ENCODE results near the gene VGF. TPM values are rescaled to one million over a fixed set of nuclear protein-coding genes. Genes with fewer than 3 reads are reported as not detected.

VGF gene
- total RNA-seq, 4 donors from 2014 or later, result 1.3 to 2.3 TPM; not detected in 2

DNA sequence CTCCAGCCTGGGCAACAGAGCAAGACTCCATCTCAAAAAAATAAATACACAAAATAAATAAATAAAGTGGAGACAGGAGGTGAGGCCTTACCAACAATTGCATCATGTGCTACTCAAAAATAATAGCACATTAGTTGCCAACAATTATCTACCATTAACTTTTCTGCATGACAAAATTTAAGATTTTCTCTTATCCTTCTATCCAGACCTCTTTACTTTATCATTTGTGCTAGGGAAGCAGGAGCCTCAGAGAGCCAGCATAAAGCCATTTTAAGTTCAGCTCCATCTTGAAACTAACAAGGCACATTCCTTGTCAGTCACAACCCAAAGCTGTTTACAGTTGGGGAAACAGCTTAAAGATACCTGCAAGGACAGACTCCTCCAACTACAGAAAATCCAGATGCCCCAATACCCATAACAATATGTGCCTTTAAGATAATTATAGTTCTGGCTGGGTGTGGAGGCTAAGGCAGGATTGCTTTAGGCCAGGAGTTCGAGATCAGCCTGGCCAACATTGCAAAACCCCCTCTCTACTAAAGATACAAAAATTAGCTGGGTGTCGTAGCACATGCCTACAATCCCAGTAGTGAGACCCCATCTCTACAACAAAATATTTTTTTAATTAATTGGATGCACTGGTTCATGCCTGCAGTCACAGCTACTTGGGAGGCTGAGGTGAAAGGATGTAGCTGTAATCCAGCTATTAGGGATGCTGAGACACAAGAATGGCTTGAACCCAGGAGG lies 13.3 kb downstream of the VGF start:
- no peak for DNase-seq
- no peaks in the 10 kb centered on the region for H3K9me3 ChIP-seq
- intact Hi-C loops (cut with DNase I), result no loop called here
- H3K27me3 ChIP-seq, result no peaks in the 10 kb centered on the region
- WGBS, 2 donors, result 84 to 91% methylated on average over 2 of the region's 2 CpGs
- no peak overlapping the region for H3K4me3 ChIP-seq (replicated peaks in 1 of 3)
- peaks cover 7 to 8% of the 10 kb centered on the region in 2 donors for H3K4me1 ChIP-seq
- H3K36me3 ChIP-seq, result no peaks in the 10 kb centered on the region
- H3K27ac ChIP-seq, result no peak overlapping the region
- TF ChIP-seq, protein P1, sequence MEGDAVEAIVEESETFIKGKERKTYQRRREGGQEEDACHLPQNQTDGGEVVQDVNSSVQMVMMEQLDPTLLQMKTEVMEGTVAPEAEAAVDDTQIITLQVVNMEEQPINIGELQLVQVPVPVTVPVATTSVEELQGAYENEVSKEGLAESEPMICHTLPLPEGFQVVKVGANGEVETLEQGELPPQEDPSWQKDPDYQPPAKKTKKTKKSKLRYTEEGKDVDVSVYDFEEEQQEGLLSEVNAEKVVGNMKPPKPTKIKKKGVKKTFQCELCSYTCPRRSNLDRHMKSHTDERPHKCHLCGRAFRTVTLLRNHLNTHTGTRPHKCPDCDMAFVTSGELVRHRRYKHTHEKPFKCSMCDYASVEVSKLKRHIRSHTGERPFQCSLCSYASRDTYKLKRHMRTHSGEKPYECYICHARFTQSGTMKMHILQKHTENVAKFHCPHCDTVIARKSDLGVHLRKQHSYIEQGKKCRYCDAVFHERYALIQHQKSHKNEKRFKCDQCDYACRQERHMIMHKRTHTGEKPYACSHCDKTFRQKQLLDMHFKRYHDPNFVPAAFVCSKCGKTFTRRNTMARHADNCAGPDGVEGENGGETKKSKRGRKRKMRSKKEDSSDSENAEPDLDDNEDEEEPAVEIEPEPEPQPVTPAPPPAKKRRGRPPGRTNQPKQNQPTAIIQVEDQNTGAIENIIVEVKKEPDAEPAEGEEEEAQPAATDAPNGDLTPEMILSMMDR (IDR thresholded peaks at IDR 0.05), result no peak
- TF ChIP-seq POLR2A (IDR thresholded peaks at IDR 0.05), result no peak

DNA sequence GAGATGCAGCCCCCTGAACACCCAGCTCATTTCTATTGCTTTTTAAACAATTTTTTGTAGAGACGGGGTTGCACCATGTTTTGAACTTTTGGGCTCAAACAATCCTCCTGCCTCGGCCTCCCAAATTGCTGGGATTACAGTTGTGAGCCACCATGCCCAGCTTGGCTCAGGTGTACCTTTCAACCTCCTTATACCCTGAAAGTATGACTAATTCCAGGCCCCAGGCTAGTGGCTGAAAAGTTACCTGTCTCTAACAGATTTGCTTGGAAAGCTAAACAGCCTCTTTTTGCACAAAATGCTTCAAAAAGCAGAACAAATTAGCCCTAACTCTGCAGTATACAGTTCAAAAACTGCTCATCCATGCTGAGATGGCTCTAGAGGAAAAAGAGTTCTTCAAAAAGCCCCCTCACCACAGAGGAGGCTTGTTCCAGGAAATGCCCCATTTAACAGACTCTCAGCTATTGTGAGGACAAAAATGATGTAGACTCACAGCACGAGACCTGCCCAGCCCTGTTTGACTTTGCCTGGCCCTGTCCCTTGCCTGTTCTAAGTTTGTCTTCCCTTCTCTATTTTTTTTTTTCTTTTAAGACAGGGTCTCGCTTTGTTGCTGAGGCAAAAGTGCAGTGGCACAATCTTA lies 24.5 kb downstream of the VGF start:
- Histone ChIP-seq H3K9me3 (no peaks in the 10 kb centered on the region), H3K36me3 (no peaks in the 10 kb centered on the region), H3K27me3 (no peaks in the 10 kb centered on the region), H3K4me3 (replicated peaks in 1 of 3) (no peak overlapping the region), H3K4me1 (peaks cover 0 to 14% of the 10 kb centered on the region in 2 donors), H3K27ac (no peak overlapping the region)
- TF ChIP-seq, protein P1 (IDR thresholded peaks at IDR 0.05), result no peak
- no peak for TF ChIP-seq POLR2A (IDR thresholded peaks at IDR 0.05)
- intact Hi-C loops (cut with DNase I), result loop anchor here (5.0 kb wide), 1 partner anchor 141 kb away; no protein-coding TSS in a partner anchor
- DNase-seq, result no peak
- whole genome bisulfite sequencing, 2 donors, result 85 to 89% methylated on average over 4 of the region's 4 CpGs

DNA sequence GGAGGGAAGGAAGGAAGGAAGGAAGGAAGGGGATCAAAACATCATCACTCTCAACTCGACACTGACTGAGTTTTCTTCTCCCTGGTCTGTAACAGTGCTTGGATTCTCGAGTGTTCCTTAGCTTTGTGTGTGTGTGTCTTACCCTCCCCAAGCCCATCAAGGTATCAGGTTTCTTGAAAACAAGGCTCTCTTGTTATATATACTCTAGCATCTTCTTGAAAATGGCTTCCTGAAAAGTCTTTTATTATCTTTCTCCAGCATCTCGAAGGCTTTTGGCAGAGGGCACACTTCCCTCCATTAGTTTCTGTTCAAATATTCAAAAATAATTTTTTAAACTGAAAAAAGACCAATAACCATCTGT lies 25.1 kb downstream of the VGF start:
- intact Hi-C loops (cut with DNase I), result loop anchor here (5.0 kb wide), 1 partner anchor 142 kb away; no protein-coding TSS in a partner anchor
- WGBS, 2 donors, result 12 to 20% methylated on average over 3 of the region's 3 CpGs

DNA sequence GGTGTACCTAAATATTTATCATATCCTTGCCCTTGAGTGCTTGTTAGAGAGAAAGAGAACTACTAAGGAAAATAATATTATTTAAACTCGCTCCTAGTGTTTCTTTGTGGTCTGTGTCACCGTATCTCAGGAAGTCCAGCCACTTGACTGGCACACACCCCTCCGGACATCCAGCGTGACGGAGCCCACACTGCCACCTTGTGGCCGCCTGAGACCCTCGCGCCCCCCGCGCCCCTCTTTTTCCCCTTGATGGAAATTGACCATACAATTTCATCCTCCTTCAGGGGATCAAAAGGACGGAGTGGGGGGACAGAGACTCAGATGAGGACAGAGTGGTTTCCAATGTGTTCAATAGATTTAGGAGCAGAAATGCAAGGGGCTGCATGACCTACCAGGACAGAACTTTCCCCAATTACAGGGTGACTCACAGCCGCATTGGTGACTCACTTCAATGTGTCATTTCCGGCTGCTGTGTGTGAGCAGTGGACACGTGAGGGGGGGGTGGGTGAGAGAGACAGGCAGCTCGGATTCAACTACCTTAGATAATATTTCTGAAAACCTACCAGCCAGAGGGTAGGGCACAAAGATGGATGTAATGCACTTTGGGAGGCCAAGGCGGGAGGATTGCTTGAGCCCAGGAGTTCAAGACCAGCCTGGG lies 27.0 kb downstream of the VGF start:
- Histone ChIP-seq H3K4me1 (peaks cover 0 to 14% of the 10 kb centered on the region in 2 donors), H3K9me3 (no peaks in the 10 kb centered on the region), H3K4me3 (replicated peaks in 1 of 3) (no peak overlapping the region), H3K36me3 (no peaks in the 10 kb centered on the region), H3K27me3 (no peaks in the 10 kb centered on the region), H3K27ac (peak overlapping the region in 2 of 3 donors; percentile 38 to 42)
- intact Hi-C loops (cut with DNase I), result loop anchor here (5.0 kb wide), 1 partner anchor 51 kb away; the partner anchor contains the start of gene TRIM56
- 7 to 9% methylated on average over 16 of the region's 16 CpGs for WGBS, 2 donors
- DNase-seq, result peak; percentile 72
- TF ChIP-seq, protein P1 (IDR thresholded peaks at IDR 0.05), result peak; percentile 44 to 87 (median 55)
- no peak for TF ChIP-seq POLR2A (IDR thresholded peaks at IDR 0.05)

More for the DNA sequence above, 25.1 kb downstream of the VGF start:
- no peak for TF ChIP-seq POLR2A (IDR thresholded peaks at IDR 0.05)
- TF ChIP-seq, protein P1 (IDR thresholded peaks at IDR 0.05), result no peak
- Histone ChIP-seq H3K4me1 (peaks cover 0 to 14% of the 10 kb centered on the region in 2 donors), H3K27me3 (no peaks in the 10 kb centered on the region), H3K27ac (no peak overlapping the region), H3K4me3 (replicated peaks in 1 of 3) (no peak overlapping the region), H3K36me3 (no peaks in the 10 kb centered on the region), H3K9me3 (no peaks in the 10 kb centered on the region)
- no peak for DNase-seq
